H9 (cell line): ENCODE data around the gene ELAC1. TPM values are rescaled to one million over a fixed set of nuclear protein-coding genes. Genes with fewer than 3 reads are reported as not detected.

Experiments used
- DNase-seq: peaks from one replicate; pipeline ENCODE4 v3.0.0-alpha.2; 2017
- H2AFZ ChIP-seq: one replicate; pipeline ENCODE4 v1.6.1; 2013; ENCODE audit warnings: mild to moderate bottlenecking, low read length, control low read depth, moderate library complexity
- H2AK5ac ChIP-seq: 2 replicates; pipeline ENCODE4 v1.6.1; 2013; ENCODE audit warnings: low read length, control low read depth, mixed read lengths; ENCODE audit not compliant: insufficient read length
- H2BK120ac ChIP-seq: one replicate; pipeline ENCODE4 v1.6.1; 2013; ENCODE audit warnings: low read depth, mild to moderate bottlenecking, low read length, control low read depth, inconsistent platforms; ENCODE audit not compliant: poor library complexity, severe bottlenecking
- H2BK12ac ChIP-seq: 2 replicates; pipeline ENCODE4 v1.6.1; 2013; ENCODE audit warnings: low read length, control low read depth, mixed read lengths, low read depth; ENCODE audit not compliant: insufficient read length
- H2BK15ac ChIP-seq: 2 replicates; pipeline ENCODE4 v1.6.1; 2013; ENCODE audit warnings: low read depth, low read length, control low read depth
- H2BK20ac ChIP-seq: one replicate; pipeline ENCODE4 v1.6.1; 2013; ENCODE audit warnings: low read depth, mild to moderate bottlenecking, low read length, control low read depth, inconsistent platforms; ENCODE audit not compliant: poor library complexity, severe bottlenecking
- H2BK5ac ChIP-seq: 2 replicates; pipeline ENCODE4 v1.6.1; 2013; ENCODE audit warnings: low read length, control low read depth, mixed read lengths; ENCODE audit not compliant: insufficient read length
- H3K14ac ChIP-seq: 2 replicates; pipeline ENCODE4 v1.6.1; 2013; ENCODE audit warnings: low read length, control low read depth; ENCODE audit not compliant: insufficient read depth
- H3K18ac ChIP-seq: 2 replicates; pipeline ENCODE4 v1.6.1; 2013; ENCODE audit warnings: low read depth, mild to moderate bottlenecking, mixed read lengths, low read length, control low read depth; ENCODE audit not compliant: insufficient read length
- H3K23ac ChIP-seq: 2 replicates; pipeline ENCODE4 v1.6.1; 2013; ENCODE audit warnings: low read length, control low read depth, mixed read lengths, low read depth; ENCODE audit not compliant: insufficient read length
- H3K23me2 ChIP-seq: 2 replicates; pipeline ENCODE4 v1.6.1; 2013; ENCODE audit warnings: low read depth, mild to moderate bottlenecking, mixed read lengths, low read length, control low read depth; ENCODE audit not compliant: insufficient read length, poor library complexity, severe bottlenecking
- H3K27ac ChIP-seq: 2 replicates; pipeline ENCODE4 v1.5.1; 2013; ENCODE audit warnings: low read length, control low read depth, mixed read lengths, low read depth; ENCODE audit not compliant: insufficient read length
- H3K27me3 ChIP-seq: 2 replicates; pipeline ENCODE4 v1.6.1; 2013; ENCODE audit warnings: low read length, control low read depth, inconsistent platforms; ENCODE audit not compliant: insufficient read depth
- H3K4ac ChIP-seq: 2 replicates; pipeline ENCODE4 v1.6.1; 2013; ENCODE audit warnings: low read depth, mild to moderate bottlenecking, control low read depth, inconsistent platforms, low read length, moderate library complexity
- H3K4me1 ChIP-seq: 2 replicates; pipeline ENCODE4 v1.6.1; 2013; ENCODE audit warnings: low read length, control low read depth, inconsistent platforms; ENCODE audit not compliant: insufficient read depth
- H3K4me2 ChIP-seq: 2 replicates; pipeline ENCODE4 v1.6.1; 2013; ENCODE audit warnings: low read length, control low read depth, mixed read lengths; ENCODE audit not compliant: insufficient read length, insufficient read depth
- H3K56ac ChIP-seq: 2 replicates; pipeline ENCODE4 v1.6.1; 2013; ENCODE audit warnings: low read depth, mild to moderate bottlenecking, mixed read lengths, low read length, control low read depth; ENCODE audit not compliant: insufficient read length
- H3K79me1 ChIP-seq: 2 replicates; pipeline ENCODE4 v1.6.1; 2013; ENCODE audit warnings: low read depth, mild to moderate bottlenecking, moderate library complexity, low read length, control low read depth, inconsistent platforms; ENCODE audit not compliant: insufficient read depth, poor library complexity, severe bottlenecking
- H3K79me2 ChIP-seq: 2 replicates; pipeline ENCODE4 v1.6.1; 2013; ENCODE audit warnings: low read length, control low read depth, inconsistent platforms; ENCODE audit not compliant: insufficient read depth
- H3K9ac ChIP-seq: 2 replicates; pipeline ENCODE4 v1.6.1; 2013; ENCODE audit warnings: low read length, control low read depth, mixed read lengths; ENCODE audit not compliant: insufficient read length; ENCODE audit errors: extremely low read depth
- H3K9me3 ChIP-seq: one replicate; pipeline ENCODE4 v1.6.1; 2013; ENCODE audit warnings: low read depth, low read length, inconsistent platforms; ENCODE audit not compliant: control insufficient read depth
- H3T11ph ChIP-seq: one replicate; pipeline ENCODE4 v1.6.1; 2013; ENCODE audit warnings: mild to moderate bottlenecking, low read length, control low read depth, inconsistent platforms
- H4K20me1 ChIP-seq: one replicate; pipeline ENCODE4 v1.6.1; 2013; ENCODE audit not compliant: control insufficient read depth, insufficient read length, insufficient read depth
- H4K5ac ChIP-seq: 2 replicates; pipeline ENCODE4 v1.6.1; 2013; ENCODE audit warnings: low read depth, mild to moderate bottlenecking, mixed read lengths, low read length, control low read depth; ENCODE audit not compliant: insufficient read length
- H4K8ac ChIP-seq: replicated peaks from 2 replicates; pipeline ENCODE4 v1.6.1; 2013; ENCODE audit warnings: low read length, control low read depth, mixed read lengths, low read depth; ENCODE audit not compliant: insufficient read length
- H4K91ac ChIP-seq: 2 replicates; pipeline ENCODE4 v1.6.1; 2013; ENCODE audit warnings: low read depth, mild to moderate bottlenecking, moderate library complexity, mixed read lengths, low read length, control low read depth; ENCODE audit not compliant: insufficient read length
- H3K27ac Mint-ChIP-seq, 3 experiments: 2 replicates in 2 of 3; 3 replicates in 1 of 3; pipeline ENCODE4 v1.8.0; 2020 to 2021; ENCODE audit warnings: mixed read lengths in 3 of 3, mild to moderate bottlenecking in 1 of 3, moderate library complexity in 1 of 3
- H3K27me3 Mint-ChIP-seq: 2 replicates; pipeline ENCODE4 v1.8.0; 2021; ENCODE audit warnings: low read depth, mild to moderate bottlenecking, moderate library complexity, mixed read lengths
- H3K36me3 Mint-ChIP-seq, 3 experiments: 2 replicates in 2 of 3; 3 replicates in 1 of 3; pipeline ENCODE4 v1.8.0; 2020 to 2021; ENCODE audit warnings: low read depth in 3 of 3, mixed read lengths in 3 of 3; ENCODE audit not compliant: insufficient read depth in 1 of 3
- H3K4me1 Mint-ChIP-seq, 2 experiments: 2 replicates each; pipeline ENCODE4 v1.8.0; 2020; ENCODE audit warnings: mixed read lengths in 2 of 2
- H3K4me3 Mint-ChIP-seq, 2 experiments: 2 replicates in 1 of 2; 3 replicates in 1 of 2; pipeline ENCODE4 v1.8.0; 2020 to 2021; ENCODE audit warnings: mild to moderate bottlenecking in 2 of 2, mixed read lengths in 2 of 2, moderate library complexity in 1 of 2
- H3K9me3 Mint-ChIP-seq, 2 experiments: 2 replicates in 1 of 2; 3 replicates in 1 of 2; pipeline ENCODE4 v1.8.0; 2020; ENCODE audit warnings: mild to moderate bottlenecking in 2 of 2, mixed read lengths in 2 of 2, moderate library complexity in 1 of 2
- CTCF ChIP-seq: fragments of 200-600 bp; sonication (generic); conservative IDR thresholded peaks from 3 replicates; pipeline ENCODE4 v1.8.0; 2021; ENCODE audit warnings: antibody characterized with exemption, mild to moderate bottlenecking
- WGBS: extraction: QIAGEN DNeasy Blood & Tissue Kit; methylation state at CpG from one replicate; pipeline ENCODE4 v1.1.7; 2013; ENCODE audit warnings: missing lambda C conversion rate, low lambda C conversion rate, mixed read lengths; ENCODE audit not compliant: insufficient read length; ENCODE audit errors: extremely low coverage; 5-methylcytosine and 5-hydroxymethylcytosine counted together
- total RNA-seq: library from RNA; stranded (reverse); gene quantifications from 2 replicates; pipeline ENCODE4 v1.2.1, GENCODE V29; 2021

Gene ELAC1
- total RNA-seq, 1 experiment from 2014 or later = 5.7 TPM

GRCh38 chr18:50953822-50954221 is 14.0 kb upstream of the ELAC1 start:
- no peak overlapping the region for H2BK12ac ChIP-seq
- Mint-ChIP-seq H3K9me3 (no peaks in the 10 kb centered on the region), H3K36me3 (no peaks in the 10 kb centered on the region), H3K27me3 (no peaks in the 10 kb centered on the region; the same call in 1 of the 2 replicates), H3K4me3 (no peak overlapping the region), H3K4me1 (peaks cover 8 to 10% of the 10 kb centered on the region in 2 experiments), H3K27ac (no peak overlapping the region; a peak in 1 of 7 replicates)
- no peak overlapping the region for H4K91ac ChIP-seq
- no peaks in the 10 kb centered on the region for H4K20me1 ChIP-seq
- no peaks in the 10 kb centered on the region for H3K9me3 ChIP-seq
- H3K79me2 ChIP-seq = no peaks in the 10 kb centered on the region
- no peaks in the 10 kb centered on the region for H3K23me2 ChIP-seq
- no peak overlapping the region for H3K9ac ChIP-seq
- no peak overlapping the region for H3K14ac ChIP-seq
- H2BK120ac ChIP-seq = no peak overlapping the region
- H2BK20ac ChIP-seq = no peak overlapping the region
- DNase-seq = no peak
- no peak overlapping the region for H3K56ac ChIP-seq
- no peak overlapping the region for H2AFZ ChIP-seq
- no CpG with 5 or more reads among the region's 3 CpGs for WGBS
- H2AK5ac ChIP-seq = no peak overlapping the region
- no peaks in the 10 kb centered on the region; the same call in 1 of the 2 replicates for H3K4me1 ChIP-seq
- H3K27me3 ChIP-seq = no peaks in the 10 kb centered on the region
- no peak overlapping the region for H4K8ac ChIP-seq
- no peaks in the 10 kb centered on the region for H3K79me1 ChIP-seq
- H3K27ac ChIP-seq = no peak overlapping the region
- no peak for TF ChIP-seq CTCF
- no peak overlapping the region for H4K5ac ChIP-seq
- no peak overlapping the region for H3K4me2 ChIP-seq
- no peak overlapping the region for H3K23ac ChIP-seq
- no peak overlapping the region for H2BK5ac ChIP-seq
- H3T11ph ChIP-seq = no peak overlapping the region
- H3K4ac ChIP-seq = no peak overlapping the region
- no peak overlapping the region for H2BK15ac ChIP-seq
- H3K18ac ChIP-seq = no peak overlapping the region
